Activated naive CD8-positive, alpha-beta T cell treated with anti-CD3 and anti-CD28 coated beads, Interleukin-2, amount 50 U/mL, for 16 hours (primary cell): Measurements from ENCODE around the gene PISD.

ENCODE experiments used
- DNase-seq: peaks from one replicate; pipeline ENCODE4 v3.0.0-alpha.2; 2020; ENCODE audit warnings: low read depth, low spot score

The PISD gene

GRCh38 chr22:31574055-31574670 lies 87.9 kb downstream of the PISD start:
- DNase-seq, result no peak

DNA sequence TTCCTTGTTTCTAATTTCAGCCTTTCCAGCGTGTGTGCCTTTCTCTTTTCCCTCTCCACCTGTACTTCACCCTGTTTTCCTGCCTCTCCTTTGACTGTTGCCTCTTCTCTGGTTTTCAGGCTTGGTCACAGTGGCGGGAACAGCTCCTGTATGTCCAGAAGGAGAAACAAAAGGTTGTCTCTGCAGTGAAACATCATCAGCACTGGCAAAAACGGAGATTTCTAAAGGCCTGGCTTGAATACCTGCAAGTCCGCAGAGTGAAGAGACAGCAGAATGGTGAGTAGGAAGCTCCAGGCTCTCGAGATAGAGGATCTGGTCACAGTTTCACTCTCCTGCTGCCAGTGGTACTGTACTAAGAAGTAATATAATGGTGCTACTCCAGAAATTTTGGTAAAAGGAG lies 89.1 kb downstream of the PISD start:
- DNase-seq, result no peak

- no peak for DNase-seq
Measured at GRCh38 chr22:31569126-31569525, 92.9 kb downstream of the PISD start.
